ENCODE results near the gene IMP3.

The IMP3 gene

GRCh38 chr15:75606711-75607699 lies 33.0 kb downstream of the IMP3 start:
- no peak overlapping the region for H2AFZ ChIP-seq (ENCODE audit: low read length, unreplicated experiment)
- H3K4me1 ChIP-seq (ENCODE audit: control insufficient read depth, insufficient read depth, low read length, unreplicated experiment): no peaks in the 10 kb centered on the region
- no peak overlapping the region for H3K4me3 ChIP-seq (ENCODE audit: low read depth, low read length)
- no peaks in the 10 kb centered on the region for H3K27me3 ChIP-seq (ENCODE audit: insufficient read depth, low read length)
- H3K27ac ChIP-seq (ENCODE audit: low read depth, low read length): no peak overlapping the region
- no peaks in the 10 kb centered on the region for H3K79me2 ChIP-seq (ENCODE audit: control insufficient read depth, insufficient read depth, low read length, unreplicated experiment)
- H3K36me3 ChIP-seq (ENCODE audit: insufficient read depth, low read length): peaks cover 23% of the 10 kb centered on the region

- H3K79me2 ChIP-seq (ENCODE audit: control insufficient read depth, insufficient read depth, low read length, unreplicated experiment): no peaks in the 10 kb centered on the region
- no peak overlapping the region for H3K27ac ChIP-seq (ENCODE audit: low read depth, low read length)
- no peak overlapping the region for H2AFZ ChIP-seq (ENCODE audit: low read length, unreplicated experiment)
- H3K4me3 ChIP-seq (ENCODE audit: low read depth, low read length): no peak overlapping the region
- peaks cover 25% of the 10 kb centered on the region for H3K36me3 ChIP-seq (ENCODE audit: insufficient read depth, low read length)
- H3K27me3 ChIP-seq (ENCODE audit: insufficient read depth, low read length): no peaks in the 10 kb centered on the region
- no peaks in the 10 kb centered on the region for H3K4me1 ChIP-seq (ENCODE audit: control insufficient read depth, insufficient read depth, low read length, unreplicated experiment)
These were observed 34.0 kb downstream of the IMP3 start for GRCh38 chr15:75606026-75606425.

GRCh38 chr15:75599401-75599800 lies 40.6 kb downstream of the IMP3 start:
- Histone ChIP-seq H3K79me2 (ENCODE audit: control insufficient read depth, insufficient read depth, low read length, unreplicated experiment) (no peaks in the 10 kb centered on the region), H3K36me3 (ENCODE audit: insufficient read depth, low read length) (peaks cover 27% of the 10 kb centered on the region), H3K4me3 (ENCODE audit: low read depth, low read length) (no peak overlapping the region), H2AFZ (ENCODE audit: low read length, unreplicated experiment) (no peak overlapping the region), H3K4me1 (ENCODE audit: control insufficient read depth, insufficient read depth, low read length, unreplicated experiment) (no peaks in the 10 kb centered on the region), H3K27ac (ENCODE audit: low read depth, low read length) (no peak overlapping the region), H3K27me3 (ENCODE audit: insufficient read depth, low read length) (no peaks in the 10 kb centered on the region)

- no peak overlapping the region for H2AFZ ChIP-seq (ENCODE audit: low read length, unreplicated experiment)
- no peaks in the 10 kb centered on the region for H3K79me2 ChIP-seq (ENCODE audit: control insufficient read depth, insufficient read depth, low read length, unreplicated experiment)
- no peaks in the 10 kb centered on the region for H3K4me1 ChIP-seq (ENCODE audit: control insufficient read depth, insufficient read depth, low read length, unreplicated experiment)
- H3K4me3 ChIP-seq (ENCODE audit: low read depth, low read length): no peak overlapping the region
- H3K36me3 ChIP-seq (ENCODE audit: insufficient read depth, low read length): peaks cover 26% of the 10 kb centered on the region
- no peak overlapping the region for H3K27ac ChIP-seq (ENCODE audit: low read depth, low read length)
- no peaks in the 10 kb centered on the region for H3K27me3 ChIP-seq (ENCODE audit: insufficient read depth, low read length)
These were observed 41.7 kb downstream of the IMP3 start for GRCh38 chr15:75598361-75598760.

GRCh38 chr15:75597667-75598341 lies 42.2 kb downstream of the IMP3 start:
- no peak overlapping the region for H3K27ac ChIP-seq (ENCODE audit: low read depth, low read length)
- peaks cover 26% of the 10 kb centered on the region for H3K36me3 ChIP-seq (ENCODE audit: insufficient read depth, low read length)
- no peak overlapping the region for H3K4me3 ChIP-seq (ENCODE audit: low read depth, low read length)
- H2AFZ ChIP-seq (ENCODE audit: low read length, unreplicated experiment): no peak overlapping the region
- H3K27me3 ChIP-seq (ENCODE audit: insufficient read depth, low read length): no peaks in the 10 kb centered on the region
- H3K79me2 ChIP-seq (ENCODE audit: control insufficient read depth, insufficient read depth, low read length, unreplicated experiment): no peaks in the 10 kb centered on the region
- H3K4me1 ChIP-seq (ENCODE audit: control insufficient read depth, insufficient read depth, low read length, unreplicated experiment): no peaks in the 10 kb centered on the region

- no peaks in the 10 kb centered on the region for H3K27me3 ChIP-seq (ENCODE audit: insufficient read depth, low read length)
- H3K4me1 ChIP-seq (ENCODE audit: control insufficient read depth, insufficient read depth, low read length, unreplicated experiment): no peaks in the 10 kb centered on the region
- H3K79me2 ChIP-seq (ENCODE audit: control insufficient read depth, insufficient read depth, low read length, unreplicated experiment): no peaks in the 10 kb centered on the region
- no peak overlapping the region for H3K4me3 ChIP-seq (ENCODE audit: low read depth, low read length)
- H3K36me3 ChIP-seq (ENCODE audit: insufficient read depth, low read length): peaks cover 26% of the 10 kb centered on the region
- H2AFZ ChIP-seq (ENCODE audit: low read length, unreplicated experiment): no peak overlapping the region
- H3K27ac ChIP-seq (ENCODE audit: low read depth, low read length): no peak overlapping the region
These were observed 43.2 kb downstream of the IMP3 start for GRCh38 chr15:75596703-75597345.

GRCh38 chr15:75594276-75594675 lies 45.7 kb downstream of the IMP3 start:
- no peaks in the 10 kb centered on the region for H3K4me1 ChIP-seq (ENCODE audit: control insufficient read depth, insufficient read depth, low read length, unreplicated experiment)
- H3K27me3 ChIP-seq (ENCODE audit: insufficient read depth, low read length): no peaks in the 10 kb centered on the region
- no peak overlapping the region for H2AFZ ChIP-seq (ENCODE audit: low read length, unreplicated experiment)
- no peak overlapping the region for H3K4me3 ChIP-seq (ENCODE audit: low read depth, low read length)
- H3K79me2 ChIP-seq (ENCODE audit: control insufficient read depth, insufficient read depth, low read length, unreplicated experiment): no peaks in the 10 kb centered on the region
- peaks cover 21% of the 10 kb centered on the region for H3K36me3 ChIP-seq (ENCODE audit: insufficient read depth, low read length)
- no peak overlapping the region for H3K27ac ChIP-seq (ENCODE audit: low read depth, low read length)

- no peaks in the 10 kb centered on the region for H3K79me2 ChIP-seq (ENCODE audit: control insufficient read depth, insufficient read depth, low read length, unreplicated experiment)
- peaks cover 14% of the 10 kb centered on the region for H3K36me3 ChIP-seq (ENCODE audit: insufficient read depth, low read length)
- H3K27me3 ChIP-seq (ENCODE audit: insufficient read depth, low read length): no peaks in the 10 kb centered on the region
- no peaks in the 10 kb centered on the region for H3K4me1 ChIP-seq (ENCODE audit: control insufficient read depth, insufficient read depth, low read length, unreplicated experiment)
- H3K27ac ChIP-seq (ENCODE audit: low read depth, low read length): no peak overlapping the region
- H2AFZ ChIP-seq (ENCODE audit: low read length, unreplicated experiment): no peak overlapping the region
- no peak overlapping the region for H3K4me3 ChIP-seq (ENCODE audit: low read depth, low read length)
These were observed 48.2 kb downstream of the IMP3 start for GRCh38 chr15:75591655-75592364.

- no peak overlapping the region for H3K4me3 ChIP-seq (ENCODE audit: low read depth, low read length)
- H3K79me2 ChIP-seq (ENCODE audit: control insufficient read depth, insufficient read depth, low read length, unreplicated experiment): no peaks in the 10 kb centered on the region
- no peaks in the 10 kb centered on the region for H3K4me1 ChIP-seq (ENCODE audit: control insufficient read depth, insufficient read depth, low read length, unreplicated experiment)
- H3K27ac ChIP-seq (ENCODE audit: low read depth, low read length): no peak overlapping the region
- no peak overlapping the region for H2AFZ ChIP-seq (ENCODE audit: low read length, unreplicated experiment)
- H3K36me3 ChIP-seq (ENCODE audit: insufficient read depth, low read length): peaks cover 8% of the 10 kb centered on the region
- no peaks in the 10 kb centered on the region for H3K27me3 ChIP-seq (ENCODE audit: insufficient read depth, low read length)
These were observed 49.8 kb downstream of the IMP3 start for GRCh38 chr15:75590239-75590638.
